Left lung (tissue), 10 donors: ENCODE results near the gene ZBTB20. TPM values are rescaled to one million over a fixed set of nuclear protein-coding genes. Genes with fewer than 3 reads are reported as not detected.

Source experiments
- ATAC-seq: fragments of 200-7000 bp; cut with Tn5 transposase; one replicate; pipeline ENCODE4 v1.9.1; 2020; ENCODE audit warnings: moderate library complexity
- DNase-seq, 4 donors: peaks; one replicate each; pipeline ENCODE4 v3.0.0-alpha.2; 2013 to 2020
- H3K27ac ChIP-seq, 2 donors: fragments of 200-600 bp; sonication (generic) in 1 of 2; one replicate each; pipeline versions ENCODE4 v1.5.0 to v1.8.0; 2020 to 2021
- H3K27me3 ChIP-seq, 2 donors: fragments of 200-600 bp; sonication (generic) in 1 of 2; one replicate each; pipeline versions ENCODE4 v1.5.0 to v1.8.0; 2020 to 2021
- H3K36me3 ChIP-seq, 2 donors: fragments of 200-600 bp; sonication (generic) in 1 of 2; one replicate each; pipeline versions ENCODE4 v1.5.0 to v1.8.0; 2020 to 2021
- H3K4me1 ChIP-seq, 2 donors: fragments of 200-600 bp; one replicate each; pipeline ENCODE4 v1.8.0; 2021
- H3K4me3 ChIP-seq, 2 donors: fragments of 200-600 bp; sonication (generic) in 1 of 2; one replicate each; pipeline versions ENCODE4 v1.5.0 to v1.8.0; 2020 to 2021; ENCODE audit warnings: mild to moderate bottlenecking in 1 of 2
- H3K9me3 ChIP-seq, 2 donors: fragments of 200-600 bp; sonication (generic) in 1 of 2; one replicate each; pipeline versions ENCODE4 v1.5.0 to v1.8.0; 2020 to 2021
- CTCF ChIP-seq, 2 donors: fragments of 200-600 bp; sonication (generic) in 1 of 2; IDR thresholded peaks; one replicate each; pipeline versions ENCODE4 v1.5.0 to v1.8.0; 2021; ENCODE audit warnings: antibody characterized with exemption in 2 of 2
- intact Hi-C, 2 donors: fragments of 100-400 bp; cut with DNase I; formaldehyde crosslinking; loops; one replicate each; pipeline versions ENCODE4 v1.11.2 to v1.14.2; 2022
- polyA plus RNA-seq, 6 donors: library from polyadenylated mRNA; unstranded; fragments of 120-200 nt; gene quantifications; one replicate each; pipeline ENCODE4 v1.2.1, GENCODE V29; 2013; ENCODE audit not compliant: insufficient read length in 6 of 6
- total RNA-seq, 2 donors: library from RNA; stranded (reverse); fragmentation: NEBNext Ultra II Directional; extraction: Animal tissue kit (Norgen Biotek cat#: 25700); gene quantifications; one replicate each; pipeline ENCODE4 v1.2.1, GENCODE V29; 2021
- donor health status: DM: no; HTN: yes; CAD: no.
- donor health status: DM: no; HTN: no; CAD: no.

ZBTB20 gene
- total and polyA plus RNA-seq, 8 donors, result 1.1 to 63.5 (median 6.0) TPM

- no peaks in the 10 kb centered on the region for H3K36me3 ChIP-seq
- TF ChIP-seq CTCF (IDR thresholded peaks at IDR 0.05), result no peak
- H3K27me3 ChIP-seq, result no peaks in the 10 kb centered on the region
- H3K4me1 ChIP-seq, result peaks cover 0 to 3% of the 10 kb centered on the region in 2 donors
- intact Hi-C loops, result loop anchor here in 1 of 2 donors (10.0 kb wide), 2 partner anchors 54 to 256 kb away; partner anchors contain the start of gene ZBTB20
- no peak overlapping the region for H3K4me3 ChIP-seq
- no peaks in the 10 kb centered on the region for H3K9me3 ChIP-seq
- DNase-seq (no peak), ATAC-seq (no peak)
- H3K27ac ChIP-seq, result no peak overlapping the region
Observed at GRCh38 chr3:115090712-115091111, 56.4 kb downstream of the ZBTB20 start.

GRCh38 chr3:115089481-115089880, 57.6 kb downstream of the ZBTB20 start:
- Histone ChIP-seq H3K4me1 (peaks cover 0 to 4% of the 10 kb centered on the region in 2 donors), H3K4me3 (no peak overlapping the region), H3K9me3 (no peaks in the 10 kb centered on the region), H3K27me3 (no peaks in the 10 kb centered on the region), H3K27ac (no peak overlapping the region), H3K36me3 (no peaks in the 10 kb centered on the region)
- intact Hi-C loops, result no loop called here
- TF ChIP-seq CTCF (IDR thresholded peaks at IDR 0.05), result no peak
- ATAC-seq (no peak), DNase-seq (no peak)

GRCh38 chr3:115087512-115087911, 59.6 kb downstream of the ZBTB20 start:
- DNase-seq (no peak), ATAC-seq (no peak)
- intact Hi-C loops, result no loop called here
- Histone ChIP-seq H3K36me3 (no peaks in the 10 kb centered on the region), H3K27ac (no peak overlapping the region), H3K4me3 (no peak overlapping the region), H3K4me1 (peaks cover 0 to 4% of the 10 kb centered on the region in 2 donors), H3K27me3 (no peaks in the 10 kb centered on the region), H3K9me3 (no peaks in the 10 kb centered on the region)
- no peak for TF ChIP-seq CTCF (IDR thresholded peaks at IDR 0.05)

GRCh38 chr3:115086344-115086743, 60.7 kb downstream of the ZBTB20 start:
- H3K27ac ChIP-seq, result no peak overlapping the region
- no peak for ATAC-seq
- H3K36me3 ChIP-seq, result no peaks in the 10 kb centered on the region
- DNase-seq, result no peak
- no peaks in the 10 kb centered on the region for H3K9me3 ChIP-seq
- no peaks in the 10 kb centered on the region for H3K27me3 ChIP-seq
- H3K4me3 ChIP-seq, result no peak overlapping the region
- intact Hi-C loops, result no loop called here
- TF ChIP-seq CTCF (IDR thresholded peaks at IDR 0.05), result no peak
- peaks cover 0 to 4% of the 10 kb centered on the region in 2 donors for H3K4me1 ChIP-seq

GRCh38 chr3:115085197-115085865, 61.8 kb downstream of the ZBTB20 start:
- no peak overlapping the region for H3K27ac ChIP-seq
- ATAC-seq, result no peak
- no peak overlapping the region for H3K4me3 ChIP-seq
- no peaks in the 10 kb centered on the region for H3K9me3 ChIP-seq
- H3K36me3 ChIP-seq, result no peaks in the 10 kb centered on the region
- H3K27me3 ChIP-seq, result no peaks in the 10 kb centered on the region
- intact Hi-C loops, result no loop called here
- H3K4me1 ChIP-seq, result peaks cover 0 to 4% of the 10 kb centered on the region in 2 donors
- TF ChIP-seq CTCF (IDR thresholded peaks at IDR 0.05), result peak in 1 of 2 donors; percentile 19
- no peak for DNase-seq
